Upper lobe of left lung (tissue), 6 donors: ENCODE measurements around the gene IP6K3. TPM values are rescaled to one million over a fixed set of nuclear protein-coding genes. Genes with fewer than 3 reads are reported as not detected.
A peak's percentile ranks its signal among the peaks of the same experiment; 100 is the strongest.

Experiments used
- ATAC-seq, 2 donors: fragments of 200-7000 bp; cut with Tn5 transposase; one replicate each; pipeline ENCODE4 v1.9.1; 2022; ENCODE audit warnings: mild to moderate bottlenecking in 2 of 2, moderate library complexity in 2 of 2; ENCODE audit not compliant: low FRiP score in 2 of 2
- DNase-seq, 2 donors: peaks; one replicate each; pipeline ENCODE4 v3.0.0-alpha.2; 2019 to 2020
- H3K27ac ChIP-seq, 4 donors: fragments of 200-600 bp; sonication (generic); one replicate each; pipeline ENCODE4 v1.5.1; 2016 to 2019
- H3K27me3 ChIP-seq, 4 donors: fragments of 200-600 bp; sonication (generic); one replicate each; pipeline ENCODE4 v1.5.1; 2017 to 2019
- H3K36me3 ChIP-seq, 4 donors: fragments of 200-600 bp; sonication (generic); one replicate each; pipeline ENCODE4 v1.5.1; 2016 to 2019
- H3K4me1 ChIP-seq, 4 donors: fragments of 200-600 bp; sonication (generic); one replicate each; pipeline ENCODE4 v1.5.1; 2018 to 2019
- H3K4me3 ChIP-seq, 4 donors: fragments of 200-600 bp; sonication (generic); one replicate each; pipeline ENCODE4 v1.5.1; 2017 to 2019; ENCODE audit warnings: mild to moderate bottlenecking in 2 of 4, moderate library complexity in 1 of 4
- H3K9me3 ChIP-seq, 4 donors: fragments of 200-600 bp; sonication (generic); one replicate each; pipeline ENCODE4 v1.5.1; 2018 to 2019
- EP300 ChIP-seq, 4 donors: sonication (generic); formaldehyde crosslinking; IDR thresholded peaks; one replicate each; pipeline ENCODE4 v1.5.1; 2017; ENCODE audit warnings: antibody characterized with exemption in 4 of 4, control low read depth in 2 of 4
- POLR2A ChIP-seq, 4 donors: fragments of 450-650 bp; IDR thresholded peaks; one replicate each; pipeline ENCODE4 v1.5.1; 2016 to 2017; ENCODE audit warnings: antibody characterized with exemption in 4 of 4, mild to moderate bottlenecking in 2 of 4
- POLR2AphosphoS5 ChIP-seq, 2 donors: sonication (generic); formaldehyde crosslinking; IDR thresholded peaks; one replicate each; pipeline ENCODE4 v1.5.1; 2017; ENCODE audit warnings: antibody characterized with exemption in 2 of 2
- WGBS, 2 donors: methylation state at CpG; one replicate each; pipeline ENCODE4 v1.1.5; 2017 to 2018; 5-methylcytosine and 5-hydroxymethylcytosine counted together
- total RNA-seq, 6 donors: library from RNA; depleted of rRNA in 4 of 6; stranded (reverse); fragments of >200 nt in 4 of 6; gene quantifications; one replicate each; pipeline versions ENCODE4 v1.1.0 to v1.2.1, GENCODE V29; 2016 to 2021
- TF ChIP-seq, protein P1 (sequence below), 6 experiments: fragments of 450-650 bp in 4 of 6; fragments of 200-600 bp in 2 of 6; sonication (generic) in 2 of 6; IDR thresholded peaks; one replicate each; pipeline ENCODE4 v1.5.1; 2016 to 2019; ENCODE audit warnings: antibody characterized with exemption in 6 of 6
- donor health status: DM: no; HTN: no; CAD: no; lungs with moderate emphysema.
- donor health status: DM: no; HTN: yes; CAD: no; lungs with severe emphysema.

Gene IP6K3
- total RNA-seq, 6 donors from 2014 or later, result 1.9 to 11.5 (median 4.9) TPM

GRCh38 chr6:33696548-33697518 is 49.9 kb downstream of the IP6K3 start:
- Histone ChIP-seq H3K27ac (peak overlapping the region; percentile 46 to 70 (median 59)), H3K9me3 (no peaks in the 10 kb centered on the region), H3K4me1 (peaks cover 51 to 55% (median 52%) of the 10 kb centered on the region in 4 donors), H3K36me3 (peaks cover 2 to 57% (median 46%) of the 10 kb centered on the region in 4 donors), H3K4me3 (no peak overlapping the region), H3K27me3 (no peaks in the 10 kb centered on the region)
- TF ChIP-seq, protein P1, sequence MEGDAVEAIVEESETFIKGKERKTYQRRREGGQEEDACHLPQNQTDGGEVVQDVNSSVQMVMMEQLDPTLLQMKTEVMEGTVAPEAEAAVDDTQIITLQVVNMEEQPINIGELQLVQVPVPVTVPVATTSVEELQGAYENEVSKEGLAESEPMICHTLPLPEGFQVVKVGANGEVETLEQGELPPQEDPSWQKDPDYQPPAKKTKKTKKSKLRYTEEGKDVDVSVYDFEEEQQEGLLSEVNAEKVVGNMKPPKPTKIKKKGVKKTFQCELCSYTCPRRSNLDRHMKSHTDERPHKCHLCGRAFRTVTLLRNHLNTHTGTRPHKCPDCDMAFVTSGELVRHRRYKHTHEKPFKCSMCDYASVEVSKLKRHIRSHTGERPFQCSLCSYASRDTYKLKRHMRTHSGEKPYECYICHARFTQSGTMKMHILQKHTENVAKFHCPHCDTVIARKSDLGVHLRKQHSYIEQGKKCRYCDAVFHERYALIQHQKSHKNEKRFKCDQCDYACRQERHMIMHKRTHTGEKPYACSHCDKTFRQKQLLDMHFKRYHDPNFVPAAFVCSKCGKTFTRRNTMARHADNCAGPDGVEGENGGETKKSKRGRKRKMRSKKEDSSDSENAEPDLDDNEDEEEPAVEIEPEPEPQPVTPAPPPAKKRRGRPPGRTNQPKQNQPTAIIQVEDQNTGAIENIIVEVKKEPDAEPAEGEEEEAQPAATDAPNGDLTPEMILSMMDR (IDR thresholded peaks at IDR 0.05), result no peak
- TF ChIP-seq POLR2AphosphoS5 (IDR thresholded peaks at IDR 0.05) (peak; percentile 40 to 52), EP300 (IDR thresholded peaks at IDR 0.05) (peak in 1 of 4 donors; percentile 10), POLR2A (IDR thresholded peaks at IDR 0.05) (no peak)
- ATAC-seq, result peak in 1 of 2 donors; percentile 39
- WGBS, 2 donors, result 32 to 41% methylated on average over 14 to 15 of the region's 15 CpGs
- peak; percentile 45 to 52 for DNase-seq

- Histone ChIP-seq H3K27ac (peak overlapping the region; percentile 46 to 70 (median 59)), H3K27me3 (no peaks in the 10 kb centered on the region), H3K9me3 (no peaks in the 10 kb centered on the region), H3K36me3 (peaks cover 2 to 64% (median 53%) of the 10 kb centered on the region in 4 donors), H3K4me3 (no peak overlapping the region), H3K4me1 (peaks cover 51 to 56% (median 53%) of the 10 kb centered on the region in 4 donors)
- ATAC-seq (no peak), DNase-seq (peak in 1 of 2 donors; percentile 22)
- WGBS, 2 donors, result 71 to 83% methylated on average over 10 of the region's 10 CpGs
- TF ChIP-seq POLR2A (IDR thresholded peaks at IDR 0.05) (no peak), POLR2AphosphoS5 (IDR thresholded peaks at IDR 0.05) (no peak), EP300 (IDR thresholded peaks at IDR 0.05) (no peak)
- TF ChIP-seq, protein P1 (IDR thresholded peaks at IDR 0.05), result no peak
Observed at GRCh38 chr6:33696076-33696475, 50.6 kb downstream of the IP6K3 start.

GRCh38 chr6:33695451-33695887 is 51.2 kb downstream of the IP6K3 start:
- no peaks in the 10 kb centered on the region for H3K27me3 ChIP-seq
- 73 to 80% methylated on average over 10 to 16 of the region's 16 CpGs for WGBS, 2 donors
- TF ChIP-seq EP300 (IDR thresholded peaks at IDR 0.05), result no peak
- no peaks in the 10 kb centered on the region for H3K9me3 ChIP-seq
- no peak overlapping the region for H3K4me3 ChIP-seq
- ATAC-seq (no peak), DNase-seq (peak in 1 of 2 donors; percentile 84)
- H3K27ac ChIP-seq, result peak overlapping the region; percentile 39 to 70 (median 59)
- peaks cover 2 to 70% (median 59%) of the 10 kb centered on the region in 4 donors for H3K36me3 ChIP-seq
- H3K4me1 ChIP-seq, result peaks cover 51 to 56% (median 53%) of the 10 kb centered on the region in 4 donors

DNA sequence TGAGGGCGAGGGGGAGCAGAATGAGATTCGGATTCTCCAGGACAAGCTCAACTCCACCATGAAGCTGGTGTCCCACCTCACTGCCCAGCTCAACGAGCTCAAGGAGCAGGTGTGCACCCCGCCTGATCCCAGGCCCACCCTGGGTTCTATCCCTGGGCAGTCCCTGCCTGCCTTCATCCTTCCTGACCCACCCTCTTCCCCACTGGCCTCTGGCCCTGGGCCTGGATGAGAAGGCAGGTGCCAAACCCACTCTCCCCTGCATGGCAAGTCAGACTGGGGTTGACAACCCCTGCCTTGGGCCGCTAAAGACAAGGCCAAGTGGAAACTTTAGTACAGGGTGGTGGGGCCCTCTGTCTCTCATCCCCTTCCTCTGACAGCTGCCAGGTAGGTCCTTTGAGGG is 51.7 kb downstream of the IP6K3 start:
- peaks cover 51 to 56% (median 53%) of the 10 kb centered on the region in 4 donors for H3K4me1 ChIP-seq
- 86 to 87% methylated on average over 3 to 5 of the region's 5 CpGs for WGBS, 2 donors
- peaks cover 2 to 75% (median 64%) of the 10 kb centered on the region in 4 donors for H3K36me3 ChIP-seq
- TF ChIP-seq EP300 (IDR thresholded peaks at IDR 0.05) (no peak), POLR2AphosphoS5 (IDR thresholded peaks at IDR 0.05) (no peak), POLR2A (IDR thresholded peaks at IDR 0.05) (no peak)
- TF ChIP-seq, protein P1 (IDR thresholded peaks at IDR 0.05), result no peak
- no peaks in the 10 kb centered on the region for H3K27me3 ChIP-seq
- ATAC-seq (no peak), DNase-seq (no peak)
- H3K9me3 ChIP-seq, result no peaks in the 10 kb centered on the region
- no peak overlapping the region for H3K4me3 ChIP-seq
- peak overlapping the region; percentile 39 to 70 (median 59) for H3K27ac ChIP-seq

- TF ChIP-seq POLR2AphosphoS5 (IDR thresholded peaks at IDR 0.05) (peak in 1 of 2 donors; percentile 49), EP300 (IDR thresholded peaks at IDR 0.05) (no peak), POLR2A (IDR thresholded peaks at IDR 0.05) (no peak)
- TF ChIP-seq, protein P1 (IDR thresholded peaks at IDR 0.05), result no peak
- Histone ChIP-seq H3K27ac (peak overlapping the region; percentile 39 to 70 (median 59)), H3K9me3 (no peaks in the 10 kb centered on the region), H3K27me3 (no peaks in the 10 kb centered on the region), H3K4me1 (peaks cover 51 to 56% (median 53%) of the 10 kb centered on the region in 4 donors), H3K4me3 (no peak overlapping the region), H3K36me3 (peaks cover 2 to 80% (median 68%) of the 10 kb centered on the region in 4 donors)
- 28 to 35% methylated on average over 12 to 19 of the region's 19 CpGs for WGBS, 2 donors
- peak in 1 of 2 donors; percentile 33 for DNase-seq
- ATAC-seq, result no peak
Observed at GRCh38 chr6:33694401-33694931, 52.2 kb downstream of the IP6K3 start.
